LNCAP (cell line): Measurements from ENCODE around the gene IGSF3.

Experiments used
- TF ChIP-seq, protein P1 (sequence below): fragments of 450-650 bp; IDR thresholded peaks from 2 replicates; pipeline ENCODE4 v1.5.1; 2017; ENCODE audit warnings: mild to moderate bottlenecking

The IGSF3 gene

DNA sequence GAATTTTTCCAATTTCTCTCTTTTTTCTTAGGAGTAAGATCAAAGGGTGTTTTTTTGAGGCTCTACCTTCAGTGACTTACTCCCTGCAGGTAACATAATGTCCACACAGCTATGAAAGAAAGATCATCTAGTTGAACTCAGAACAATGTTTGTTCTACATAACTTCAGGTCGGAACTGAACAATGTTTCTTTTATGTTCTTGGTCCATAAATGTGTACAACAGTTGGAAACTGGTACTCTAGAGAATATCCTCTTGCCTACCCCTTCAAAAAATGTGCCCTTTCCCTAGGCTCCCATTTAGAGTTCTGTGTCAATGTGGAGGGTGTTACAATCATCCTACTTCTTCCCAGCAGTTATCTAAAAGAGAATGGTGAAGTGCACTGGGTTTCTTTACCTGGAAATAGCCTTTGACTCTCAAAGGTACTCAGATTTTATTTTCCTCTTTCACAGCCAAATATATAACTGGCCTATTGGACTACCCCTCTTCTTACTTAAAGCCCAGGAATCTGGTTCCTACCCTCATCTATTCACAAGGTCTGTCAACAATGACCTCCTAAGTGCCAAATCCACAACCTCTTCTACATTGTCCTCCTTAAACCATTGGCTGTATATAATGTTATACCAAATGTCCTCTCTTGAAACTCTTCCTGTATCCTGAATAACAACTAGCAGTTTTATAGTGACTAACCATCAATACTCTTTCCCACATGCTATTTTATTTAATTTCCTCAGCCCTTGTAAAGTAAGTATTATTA is 139.0 kb downstream of the IGSF3 start:
- TF ChIP-seq, protein P1, sequence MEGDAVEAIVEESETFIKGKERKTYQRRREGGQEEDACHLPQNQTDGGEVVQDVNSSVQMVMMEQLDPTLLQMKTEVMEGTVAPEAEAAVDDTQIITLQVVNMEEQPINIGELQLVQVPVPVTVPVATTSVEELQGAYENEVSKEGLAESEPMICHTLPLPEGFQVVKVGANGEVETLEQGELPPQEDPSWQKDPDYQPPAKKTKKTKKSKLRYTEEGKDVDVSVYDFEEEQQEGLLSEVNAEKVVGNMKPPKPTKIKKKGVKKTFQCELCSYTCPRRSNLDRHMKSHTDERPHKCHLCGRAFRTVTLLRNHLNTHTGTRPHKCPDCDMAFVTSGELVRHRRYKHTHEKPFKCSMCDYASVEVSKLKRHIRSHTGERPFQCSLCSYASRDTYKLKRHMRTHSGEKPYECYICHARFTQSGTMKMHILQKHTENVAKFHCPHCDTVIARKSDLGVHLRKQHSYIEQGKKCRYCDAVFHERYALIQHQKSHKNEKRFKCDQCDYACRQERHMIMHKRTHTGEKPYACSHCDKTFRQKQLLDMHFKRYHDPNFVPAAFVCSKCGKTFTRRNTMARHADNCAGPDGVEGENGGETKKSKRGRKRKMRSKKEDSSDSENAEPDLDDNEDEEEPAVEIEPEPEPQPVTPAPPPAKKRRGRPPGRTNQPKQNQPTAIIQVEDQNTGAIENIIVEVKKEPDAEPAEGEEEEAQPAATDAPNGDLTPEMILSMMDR = no peak

DNA sequence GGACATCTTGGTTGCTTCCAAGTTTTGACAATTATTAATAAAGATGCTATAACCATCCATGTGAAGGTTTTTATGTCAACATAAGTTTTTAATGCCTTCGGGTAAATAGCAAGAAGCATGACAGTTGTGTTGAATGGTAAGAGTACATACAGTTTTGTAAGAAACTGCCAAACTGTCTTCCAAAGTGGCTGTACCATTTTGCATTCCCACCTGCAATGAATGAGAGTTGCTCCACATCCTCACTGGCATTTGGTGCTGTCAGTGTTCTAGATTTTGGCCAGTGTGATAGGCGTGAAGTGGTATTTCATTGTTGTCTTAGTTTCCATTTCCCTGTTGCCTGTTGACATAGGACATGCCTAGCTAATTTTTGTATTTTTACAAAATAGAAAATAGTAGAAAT is 142.1 kb downstream of the IGSF3 start:
- TF ChIP-seq, protein P1 = no peak
